Caco-2 (cell line): ENCODE results near the gene MPZL3. TPM values are rescaled to one million over a fixed set of nuclear protein-coding genes. Genes with fewer than 3 reads are reported as not detected.
A peak's percentile ranks its signal among the peaks of the same experiment; 100 is the strongest.

Experiments used
- BruUV-seq: library from RNA; stranded (reverse); fragments of 400-500 nt; replicated peaks from 2 replicates; lab custom pipeline; 2021; lab: Mats Ljungman, UMichigan
- CTCF ChIA-PET: fragments of 300-600 bp; sonication (Branson Sonifier 250); formaldehyde crosslinking; loops from one replicate; lab custom pipeline; 2022; ENCODE audit warnings: antibody characterized with exemption; lab: Charles Lee
- POLR2A ChIA-PET: fragments of 300-600 bp; sonication (Branson Sonifier 250); formaldehyde crosslinking; loops from one replicate; lab custom pipeline; 2022; ENCODE audit warnings: antibody characterized with exemption; lab: Charles Lee
- DNase-seq, 2 experiments: peaks; one replicate each; pipeline versions ENCODE4 v3.0.0 to v3.0.0-alpha.2; 2020 to 2022
- H3K27me3 ChIP-seq: replicated peaks from 2 replicates; pipeline ENCODE4 v1.6.0; 2011; ENCODE audit warnings: low read length; ENCODE audit not compliant: control insufficient read depth, insufficient read depth
- H3K36me3 ChIP-seq: 2 replicates; pipeline ENCODE4 v1.5.1; 2011; ENCODE audit warnings: low read length; ENCODE audit not compliant: control insufficient read depth, insufficient read depth
- H3K4me1 ChIP-seq: fragments of 250-450 bp; sonication (Bioruptor Pico); 2 replicates; pipeline ENCODE4 v1.5.1; 2020; ENCODE audit warnings: mild to moderate bottlenecking
- H3K4me3 ChIP-seq: 2 replicates; pipeline ENCODE4 v1.5.1; 2011; ENCODE audit warnings: low read depth, mild to moderate bottlenecking, control low read depth, low read length
- H3K9me3 ChIP-seq: fragments of 250-450 bp; sonication (Bioruptor Pico); 2 replicates; pipeline ENCODE4 v1.5.1; 2020; ENCODE audit warnings: mild to moderate bottlenecking, moderate library complexity
- H3K27ac Mint-ChIP-seq: one replicate; pipeline ENCODE4 v1.8.0; 2022; ENCODE audit warnings: mixed read lengths; ENCODE audit not compliant: unreplicated experiment
- H3K27me3 Mint-ChIP-seq: one replicate; pipeline ENCODE4 v1.8.0; 2022; ENCODE audit warnings: mixed read lengths; ENCODE audit not compliant: insufficient read depth, unreplicated experiment
- H3K36me3 Mint-ChIP-seq: one replicate; pipeline ENCODE4 v1.8.0; 2022; ENCODE audit warnings: mild to moderate bottlenecking, mixed read lengths; ENCODE audit not compliant: insufficient read depth, unreplicated experiment
- H3K4me1 Mint-ChIP-seq: one replicate; pipeline ENCODE4 v1.8.0; 2022; ENCODE audit warnings: low read depth, mixed read lengths; ENCODE audit not compliant: unreplicated experiment
- H3K4me3 Mint-ChIP-seq: one replicate; pipeline ENCODE4 v1.8.0; 2022; ENCODE audit warnings: mild to moderate bottlenecking, moderate library complexity, mixed read lengths; ENCODE audit not compliant: unreplicated experiment
- H3K9me3 Mint-ChIP-seq: one replicate; pipeline ENCODE4 v1.8.0; 2022; ENCODE audit warnings: mixed read lengths; ENCODE audit not compliant: unreplicated experiment
- intact Hi-C: fragments of 100-400 bp; cut with micrococcal nuclease; formaldehyde crosslinking; loops from one replicate; pipeline ENCODE4 v1.10.0; 2022; ENCODE audit not compliant: unreplicated experiment
- total RNA-seq: library from RNA; stranded (reverse); gene quantifications from 2 replicates; pipeline ENCODE4 v1.2.3, GENCODE V29; 2022
- TF ChIP-seq, protein P1 (sequence below), 2 experiments: fragments of 200-600 bp in 1 of 2; IDR thresholded peaks; 1 replicate in 1 of 2; 2 replicates in 1 of 2; pipeline versions ENCODE4 v1.5.1 to v1.8.0; 2011 to 2022; ENCODE audit warnings: antibody characterized with exemption in 1 of 2, control low read depth in 1 of 2, inconsistent platforms in 1 of 2, low read depth in 1 of 2, low read length in 1 of 2, mild to moderate bottlenecking in 1 of 2, moderate library complexity in 1 of 2; ENCODE audit not compliant: insufficient read depth in 1 of 2, severe bottlenecking in 1 of 2, unreplicated experiment in 1 of 2

Gene MPZL3
- total RNA-seq, 1 experiment from 2014 or later = 31.8 TPM

DNA sequence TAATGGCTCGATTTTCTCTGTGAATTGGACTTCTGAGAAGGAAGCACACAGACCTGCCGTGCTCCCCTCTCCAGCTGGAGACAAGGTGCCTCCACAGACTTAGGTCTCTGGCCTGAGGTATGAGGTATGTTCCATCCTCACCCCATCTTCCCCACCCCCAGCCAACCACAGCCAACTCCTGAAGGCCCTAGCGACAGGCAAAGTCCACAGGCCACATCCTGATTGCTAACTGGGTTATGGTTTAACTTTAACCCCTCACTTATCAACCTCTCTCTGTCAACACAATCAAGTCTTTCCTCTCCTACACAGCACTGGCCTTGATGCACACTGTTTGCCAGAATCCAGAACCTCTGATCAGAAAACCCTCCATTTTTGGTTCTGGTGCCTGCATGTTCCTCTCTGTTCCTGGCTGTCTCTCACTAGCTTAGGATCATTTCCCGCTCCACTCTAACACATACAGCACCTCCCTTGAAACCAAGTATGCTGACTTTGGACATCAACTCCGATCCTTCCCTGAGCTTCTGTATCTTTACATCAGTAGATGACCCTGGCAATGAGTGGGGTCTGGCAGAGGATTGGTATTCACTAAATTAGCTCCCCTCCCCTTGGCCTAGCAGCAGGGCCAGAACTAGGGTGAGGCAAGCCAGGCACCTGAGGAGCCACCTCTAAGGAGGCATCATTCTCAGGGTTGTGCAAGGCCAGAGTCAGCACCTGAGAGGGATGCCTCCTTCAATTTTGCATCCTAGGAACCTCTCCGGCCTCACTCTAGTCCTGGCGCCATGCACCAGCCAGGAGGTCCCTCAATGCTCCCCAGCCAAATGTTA is 49.4 kb downstream of the MPZL3 start:
- Mint-ChIP-seq H3K27ac (no peak overlapping the region), H3K4me1 (peaks cover 26% of the 10 kb centered on the region), H3K4me3 (no peak overlapping the region), H3K27me3 (no peaks in the 10 kb centered on the region), H3K9me3 (no peaks in the 10 kb centered on the region), H3K36me3 (no peaks in the 10 kb centered on the region)
- no TSS peak for BruUV-seq
- peak; percentile 92 to 97 for DNase-seq
- peaks cover 2% of the 10 kb centered on the region; the same call in 1 of the 2 replicates for H3K36me3 ChIP-seq
- TF ChIP-seq, protein P1, sequence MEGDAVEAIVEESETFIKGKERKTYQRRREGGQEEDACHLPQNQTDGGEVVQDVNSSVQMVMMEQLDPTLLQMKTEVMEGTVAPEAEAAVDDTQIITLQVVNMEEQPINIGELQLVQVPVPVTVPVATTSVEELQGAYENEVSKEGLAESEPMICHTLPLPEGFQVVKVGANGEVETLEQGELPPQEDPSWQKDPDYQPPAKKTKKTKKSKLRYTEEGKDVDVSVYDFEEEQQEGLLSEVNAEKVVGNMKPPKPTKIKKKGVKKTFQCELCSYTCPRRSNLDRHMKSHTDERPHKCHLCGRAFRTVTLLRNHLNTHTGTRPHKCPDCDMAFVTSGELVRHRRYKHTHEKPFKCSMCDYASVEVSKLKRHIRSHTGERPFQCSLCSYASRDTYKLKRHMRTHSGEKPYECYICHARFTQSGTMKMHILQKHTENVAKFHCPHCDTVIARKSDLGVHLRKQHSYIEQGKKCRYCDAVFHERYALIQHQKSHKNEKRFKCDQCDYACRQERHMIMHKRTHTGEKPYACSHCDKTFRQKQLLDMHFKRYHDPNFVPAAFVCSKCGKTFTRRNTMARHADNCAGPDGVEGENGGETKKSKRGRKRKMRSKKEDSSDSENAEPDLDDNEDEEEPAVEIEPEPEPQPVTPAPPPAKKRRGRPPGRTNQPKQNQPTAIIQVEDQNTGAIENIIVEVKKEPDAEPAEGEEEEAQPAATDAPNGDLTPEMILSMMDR (IDR thresholded peaks at IDR 0.05; ENCODE audit: insufficient read depth in 1 of 2, low read depth in 1 of 2, low read length in 1 of 2, severe bottlenecking in 1 of 2, unreplicated experiment in 1 of 2) = no peak
- CTCF ChIA-PET = interaction anchor here (0.6 to 1.9 kb wide), 13 partner anchors 9 to 165 kb away, joined by 3 to 20 read pairs (median 3); partner anchors contain the start of genes MPZL2 and MPZL3
- POLR2A ChIA-PET = interaction anchor here (0.5 to 2.0 kb wide), 6 partner anchors 9 to 1124 kb away, joined by 3 to 16 read pairs (median 4); partner anchors contain the start of gene MPZL3
- H3K27me3 ChIP-seq = no peaks in the 10 kb centered on the region
- intact Hi-C loops = loop anchor here (1.0 to 2.0 kb wide), 5 partner anchors 9 to 116 kb away; partner anchors contain the start of gene MPZL3
- H3K4me3 ChIP-seq = no peak overlapping the region
- H3K9me3 ChIP-seq = no peaks in the 10 kb centered on the region
- peaks cover 83% of the 10 kb centered on the region for H3K4me1 ChIP-seq

DNA sequence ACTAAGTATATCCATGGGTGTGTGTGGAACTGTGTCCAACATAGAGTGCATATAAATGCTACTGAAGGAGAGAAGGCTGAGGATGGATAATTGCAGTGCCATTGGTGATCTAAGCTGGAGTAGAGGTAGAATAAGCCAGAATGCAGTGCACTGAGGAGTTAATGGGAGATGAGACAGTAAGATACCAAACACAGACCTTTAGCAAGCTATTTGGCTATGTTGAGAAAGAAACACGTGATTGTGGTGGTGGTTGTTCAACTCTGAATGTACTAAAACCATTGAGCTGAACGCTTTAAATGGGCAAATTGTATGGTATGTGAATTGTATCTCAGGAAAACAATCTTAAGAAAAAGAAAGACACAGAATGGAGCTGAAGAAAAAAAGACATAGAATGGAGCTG is 50.2 kb downstream of the MPZL3 start:
- TF ChIP-seq, protein P1 (IDR thresholded peaks at IDR 0.05; ENCODE audit: insufficient read depth in 1 of 2, low read depth in 1 of 2, low read length in 1 of 2, severe bottlenecking in 1 of 2, unreplicated experiment in 1 of 2) = no peak
- Histone ChIP-seq H3K9me3 (no peaks in the 10 kb centered on the region), H3K27me3 (no peaks in the 10 kb centered on the region), H3K36me3 (peaks cover 2% of the 10 kb centered on the region; the same call in 1 of the 2 replicates), H3K4me3 (no peak overlapping the region), H3K4me1 (peaks cover 91% of the 10 kb centered on the region)
- ChIA-PET POLR2A (interaction anchor here (0.5 to 2.0 kb wide), 5 partner anchors 10 to 1123 kb away, joined by 3 to 16 read pairs (median 4); partner anchors contain the start of gene MPZL3), CTCF (interaction anchor here (0.5 to 1.9 kb wide), 13 partner anchors 10 to 1017 kb away, joined by 3 to 20 read pairs (median 4); partner anchors contain the start of gene MPZL2)
- Mint-ChIP-seq H3K27ac (no peak overlapping the region), H3K36me3 (no peaks in the 10 kb centered on the region), H3K4me3 (no peak overlapping the region), H3K27me3 (no peaks in the 10 kb centered on the region), H3K9me3 (no peaks in the 10 kb centered on the region), H3K4me1 (peaks cover 31% of the 10 kb centered on the region)
- intact Hi-C loops = loop anchor here (1.0 to 2.0 kb wide), 5 partner anchors 10 to 117 kb away; partner anchors contain the start of gene MPZL3
- BruUV-seq = TSS peak; percentile 80
- DNase-seq = no peak
